ENCODE measurements around the gene EFCC1. TPM values are rescaled to one million over a fixed set of nuclear protein-coding genes. Genes with fewer than 3 reads are reported as not detected.

EFCC1 gene
- total and polyA plus RNA-seq, 2 of the 13 experiments (the other 11 are each of a cell fraction or from before 2014, with no cell fraction given), result not detected

DNA sequence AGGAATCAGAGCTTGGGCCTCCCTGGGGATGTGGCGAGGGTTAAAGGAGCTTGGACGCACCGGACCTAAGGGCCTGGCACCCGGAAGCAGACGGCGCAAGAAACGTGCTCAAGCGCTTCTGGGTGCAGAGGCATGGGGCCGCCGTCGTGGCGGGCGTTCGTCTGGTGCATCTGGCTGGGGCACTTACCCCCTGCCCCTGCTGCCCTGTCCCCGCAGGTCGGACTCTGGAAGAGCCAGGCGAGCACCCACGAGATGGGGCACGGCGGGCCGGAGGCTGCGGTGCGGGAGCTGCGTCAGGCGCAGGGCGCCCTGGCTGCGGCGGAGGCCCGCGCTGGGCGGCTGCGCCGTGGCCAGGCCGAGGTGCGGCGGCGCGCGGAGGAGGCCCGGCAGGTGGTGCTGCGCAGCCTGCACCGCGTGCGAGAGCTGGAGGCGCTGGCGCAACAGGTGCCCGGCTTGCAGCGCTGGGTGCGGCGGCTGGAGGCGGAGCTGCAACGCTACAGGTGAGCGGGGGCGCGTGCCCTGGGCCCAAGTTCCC lies 2.5 kb downstream of the EFCC1 start (continued):
- TF ChIP-seq ATAD3A (CRISPR knock-in tag; IDR thresholded peaks at IDR 0.05) (no peak), ZNF589 (CRISPR knock-in tag; conservative IDR thresholded peaks at IDR 0.05) (no peak), NFIC (IDR thresholded peaks at IDR 0.05; ENCODE audit: low read length) (no peak), ZSCAN12 (CRISPR knock-in tag; IDR thresholded peaks at IDR 0.05) (no peak), ZNF75D (CRISPR knock-in tag; IDR thresholded peaks at IDR 0.05; ENCODE audit: borderline replicate concordance) (no peak), PAF1 (CRISPR knock-in tag; IDR thresholded peaks at IDR 0.05) (no peak), NR2F1 (CRISPR knock-in tag; IDR thresholded peaks at IDR 0.05) (no peak), ZC3H4 (CRISPR knock-in tag; IDR thresholded peaks at IDR 0.05; ENCODE audit: borderline replicate concordance) (no peak), NR1H2 (CRISPR knock-in tag; IDR thresholded peaks at IDR 0.05; ENCODE audit: borderline replicate concordance, low read depth) (no peak), KAT2B (IDR thresholded peaks at IDR 0.05; ENCODE audit: borderline replicate concordance, low read depth, low read length) (no peak), ZEB1 (IDR thresholded peaks at IDR 0.05; ENCODE audit: insufficient replicate concordance, low read depth) (no peak), ZNF773 (CRISPR knock-in tag; IDR thresholded peaks at IDR 0.05; ENCODE audit: borderline replicate concordance) (peak; percentile 55; the same call in 1 of the 2 replicates), ZNF263 (CRISPR knock-in tag; IDR thresholded peaks at IDR 0.05) (peak; percentile 31; the same call in 1 of the 2 replicates), ZNF468 (CRISPR knock-in tag; IDR thresholded peaks at IDR 0.05) (no peak), CEBPG (CRISPR knock-in tag; IDR thresholded peaks at IDR 0.05) (peak; percentile 79), TARDBP (CRISPR knock-in tag; IDR thresholded peaks at IDR 0.05) (no peak), PRMT3 (CRISPR knock-in tag; IDR thresholded peaks at IDR 0.05; ENCODE audit: borderline replicate concordance, low read depth) (0 out of 2 replicates have a peak, but pooled peaks have one; percentile 34)
- TF ChIP-seq, protein P1, sequence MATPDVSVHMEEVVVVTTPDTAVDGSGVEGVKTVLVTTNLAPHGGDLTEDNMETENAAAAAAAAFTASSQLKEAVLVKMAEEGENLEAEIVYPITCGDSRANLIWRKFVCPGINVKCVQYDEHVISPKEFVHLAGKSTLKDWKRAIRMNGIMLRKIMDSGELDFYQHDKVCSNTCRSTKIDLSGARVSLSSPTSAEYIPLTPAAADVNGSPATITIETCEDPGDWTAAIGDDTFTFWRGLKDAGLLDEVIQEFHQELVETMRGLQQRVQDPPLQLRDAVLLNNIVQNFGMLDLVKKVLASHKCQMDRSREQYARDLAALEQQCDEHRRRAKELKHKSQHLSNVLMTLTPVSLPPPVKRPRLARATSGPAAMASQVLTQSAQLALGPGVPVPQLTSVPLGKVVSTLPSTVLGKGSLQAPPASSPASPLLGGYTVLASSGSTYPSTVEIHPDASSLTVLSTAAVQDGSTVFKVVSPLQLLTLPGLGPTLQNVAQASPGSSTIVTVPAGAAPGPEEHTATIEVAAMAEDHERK (CRISPR knock-in tag; IDR thresholded peaks at IDR 0.05; ENCODE audit: low read depth), result no peak
- TF ChIP-seq, protein P2, sequence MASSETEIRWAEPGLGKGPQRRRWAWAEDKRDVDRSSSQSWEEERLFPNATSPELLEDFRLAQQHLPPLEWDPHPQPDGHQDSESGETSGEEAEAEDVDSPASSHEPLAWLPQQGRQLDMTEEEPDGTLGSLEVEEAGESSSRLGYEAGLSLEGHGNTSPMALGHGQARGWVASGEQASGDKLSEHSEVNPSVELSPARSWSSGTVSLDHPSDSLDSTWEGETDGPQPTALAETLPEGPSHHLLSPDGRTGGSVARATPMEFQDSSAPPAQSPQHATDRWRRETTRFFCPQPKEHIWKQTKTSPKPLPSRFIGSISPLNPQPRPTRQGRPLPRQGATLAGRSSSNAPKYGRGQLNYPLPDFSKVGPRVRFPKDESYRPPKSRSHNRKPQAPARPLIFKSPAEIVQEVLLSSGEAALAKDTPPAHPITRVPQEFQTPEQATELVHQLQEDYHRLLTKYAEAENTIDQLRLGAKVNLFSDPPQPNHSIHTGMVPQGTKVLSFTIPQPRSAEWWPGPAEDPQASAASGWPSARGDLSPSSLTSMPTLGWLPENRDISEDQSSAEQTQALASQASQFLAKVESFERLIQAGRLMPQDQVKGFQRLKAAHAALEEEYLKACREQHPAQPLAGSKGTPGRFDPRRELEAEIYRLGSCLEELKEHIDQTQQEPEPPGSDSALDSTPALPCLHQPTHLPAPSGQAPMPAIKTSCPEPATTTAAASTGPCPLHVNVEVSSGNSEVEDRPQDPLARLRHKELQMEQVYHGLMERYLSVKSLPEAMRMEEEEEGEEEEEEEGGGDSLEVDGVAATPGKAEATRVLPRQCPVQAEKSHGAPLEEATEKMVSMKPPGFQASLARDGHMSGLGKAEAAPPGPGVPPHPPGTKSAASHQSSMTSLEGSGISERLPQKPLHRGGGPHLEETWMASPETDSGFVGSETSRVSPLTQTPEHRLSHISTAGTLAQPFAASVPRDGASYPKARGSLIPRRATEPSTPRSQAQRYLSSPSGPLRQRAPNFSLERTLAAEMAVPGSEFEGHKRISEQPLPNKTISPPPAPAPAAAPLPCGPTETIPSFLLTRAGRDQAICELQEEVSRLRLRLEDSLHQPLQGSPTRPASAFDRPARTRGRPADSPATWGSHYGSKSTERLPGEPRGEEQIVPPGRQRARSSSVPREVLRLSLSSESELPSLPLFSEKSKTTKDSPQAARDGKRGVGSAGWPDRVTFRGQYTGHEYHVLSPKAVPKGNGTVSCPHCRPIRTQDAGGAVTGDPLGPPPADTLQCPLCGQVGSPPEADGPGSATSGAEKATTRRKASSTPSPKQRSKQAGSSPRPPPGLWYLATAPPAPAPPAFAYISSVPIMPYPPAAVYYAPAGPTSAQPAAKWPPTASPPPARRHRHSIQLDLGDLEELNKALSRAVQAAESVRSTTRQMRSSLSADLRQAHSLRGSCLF (CRISPR knock-in tag; IDR thresholded peaks at IDR 0.05; ENCODE audit: borderline replicate concordance), result no peak

All from HepG2 (cell line).